Activated B cell treated with CpG ODN at 0.5 μM for 24 hours (primary cell): ENCODE results near the gene MRPL36. TPM values are rescaled to one million over a fixed set of nuclear protein-coding genes. Genes with fewer than 3 reads are reported as not detected.

ENCODE experiments used
- ATAC-seq: fragments of 200-7000 bp; cut with Tn5 transposase; one replicate; pipeline ENCODE4 v1.10.0; 2021; ENCODE audit warnings: low read depth, mild to moderate bottlenecking, moderate library complexity
- CTCF ChIA-PET: fragments of 350-600 bp; sonication (Branson Sonifier 250); formaldehyde crosslinking; loops from one replicate; lab custom pipeline; 2021; ENCODE audit warnings: antibody characterized with exemption; lab: Charles Lee
- POLR2A ChIA-PET: fragments of 350-600 bp; sonication (Branson Sonifier 250); formaldehyde crosslinking; loops from one replicate; lab custom pipeline; 2021; ENCODE audit warnings: antibody characterized with exemption; lab: Charles Lee
- DNase-seq: peaks from one replicate; pipeline ENCODE4 v3.0.0; 2022
- H3K27ac Mint-ChIP-seq: one replicate; pipeline ENCODE4 v1.8.0; 2020; ENCODE audit warnings: mixed read lengths
- H3K27me3 Mint-ChIP-seq: one replicate; pipeline ENCODE4 v1.8.0; 2021; ENCODE audit warnings: mixed read lengths
- H3K36me3 Mint-ChIP-seq: one replicate; pipeline ENCODE4 v1.8.0; 2021; ENCODE audit warnings: low read depth, mixed read lengths
- H3K4me1 Mint-ChIP-seq: one replicate; pipeline ENCODE4 v1.8.0; 2021; ENCODE audit warnings: mixed read lengths
- H3K4me3 Mint-ChIP-seq: one replicate; pipeline ENCODE4 v1.8.0; 2020; ENCODE audit warnings: mild to moderate bottlenecking, mixed read lengths
- H3K9me3 Mint-ChIP-seq: one replicate; pipeline ENCODE4 v1.8.0; 2020; ENCODE audit warnings: mixed read lengths
- intact Hi-C: fragments of 100-400 bp; cut with micrococcal nuclease; formaldehyde crosslinking; loops from one replicate; pipeline ENCODE4 v1.15.1; 2024
- total RNA-seq: library from RNA; stranded (reverse); gene quantifications from 2 replicates; pipeline ENCODE4 v1.2.3, GENCODE V29; 2022
- TF ChIP-seq, protein P1 (sequence below): fragments of 200-600 bp; IDR thresholded peaks from one replicate; pipeline ENCODE4 v1.8.0; 2022; ENCODE audit warnings: antibody characterized with exemption, mild to moderate bottlenecking

The MRPL36 gene
- total RNA-seq, 1 donor from 2014 or later, result 28.7 TPM

DNA sequence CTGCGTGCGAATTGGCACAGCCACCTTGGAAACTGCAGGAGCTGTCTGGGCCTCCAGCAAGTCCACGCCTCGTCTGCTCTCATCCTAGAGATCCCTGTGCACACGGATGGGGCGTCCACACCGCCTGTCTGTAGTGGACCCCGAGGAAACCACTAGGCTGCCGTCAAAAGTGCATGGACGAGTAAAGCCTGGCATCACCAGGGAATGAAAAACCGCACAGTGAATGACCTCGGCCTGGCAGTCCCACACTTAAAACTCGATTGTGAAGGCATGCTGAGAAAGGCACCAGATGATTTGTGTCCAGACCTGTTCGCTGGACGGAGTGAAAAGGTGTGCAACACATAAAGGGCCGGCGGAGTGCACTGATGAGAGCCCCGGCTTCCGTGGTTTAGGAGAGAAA lies 50.8 kb downstream of the MRPL36 start:
- POLR2A ChIA-PET, result no interaction called here
- TF ChIP-seq, protein P1, sequence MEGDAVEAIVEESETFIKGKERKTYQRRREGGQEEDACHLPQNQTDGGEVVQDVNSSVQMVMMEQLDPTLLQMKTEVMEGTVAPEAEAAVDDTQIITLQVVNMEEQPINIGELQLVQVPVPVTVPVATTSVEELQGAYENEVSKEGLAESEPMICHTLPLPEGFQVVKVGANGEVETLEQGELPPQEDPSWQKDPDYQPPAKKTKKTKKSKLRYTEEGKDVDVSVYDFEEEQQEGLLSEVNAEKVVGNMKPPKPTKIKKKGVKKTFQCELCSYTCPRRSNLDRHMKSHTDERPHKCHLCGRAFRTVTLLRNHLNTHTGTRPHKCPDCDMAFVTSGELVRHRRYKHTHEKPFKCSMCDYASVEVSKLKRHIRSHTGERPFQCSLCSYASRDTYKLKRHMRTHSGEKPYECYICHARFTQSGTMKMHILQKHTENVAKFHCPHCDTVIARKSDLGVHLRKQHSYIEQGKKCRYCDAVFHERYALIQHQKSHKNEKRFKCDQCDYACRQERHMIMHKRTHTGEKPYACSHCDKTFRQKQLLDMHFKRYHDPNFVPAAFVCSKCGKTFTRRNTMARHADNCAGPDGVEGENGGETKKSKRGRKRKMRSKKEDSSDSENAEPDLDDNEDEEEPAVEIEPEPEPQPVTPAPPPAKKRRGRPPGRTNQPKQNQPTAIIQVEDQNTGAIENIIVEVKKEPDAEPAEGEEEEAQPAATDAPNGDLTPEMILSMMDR, result no peak
- CTCF ChIA-PET, result no interaction called here
- no peaks in the 10 kb centered on the region for H3K36me3 Mint-ChIP-seq
- H3K27ac Mint-ChIP-seq, result no peak overlapping the region
- peaks cover 3% of the 10 kb centered on the region for H3K27me3 Mint-ChIP-seq
- DNase-seq, result no peak
- H3K4me3 Mint-ChIP-seq, result no peak overlapping the region
- no peak for ATAC-seq
- no peaks in the 10 kb centered on the region for H3K9me3 Mint-ChIP-seq
- intact Hi-C loops, result no loop called here
- H3K4me1 Mint-ChIP-seq, result no peaks in the 10 kb centered on the region

Other genes starting within 250 kb of the MRPL36 start
- gene NDUFS6, start 1.6 kb upstream of the MRPL36 start, total RNA-seq, result 22.5 and 25.7 TPM in 2 replicates
- gene IRX4, start 83.1 kb upstream of the MRPL36 start, total RNA-seq, result not detected in 2 replicates